Suppressor macrophage (primary cell): Measurements from ENCODE around the gene CTAGE4.
"Not testable (repeated sequence)": the region's sequence is repeated elsewhere in the genome, so short reads cannot be mapped to it uniquely, and the experiment has no call there.

ENCODE experiments used
- DNase-seq, 4 experiments: peaks; one replicate each; pipeline ENCODE4 v3.0.0-alpha.2; 2020 to 2022

CTAGE4 gene, protein sequence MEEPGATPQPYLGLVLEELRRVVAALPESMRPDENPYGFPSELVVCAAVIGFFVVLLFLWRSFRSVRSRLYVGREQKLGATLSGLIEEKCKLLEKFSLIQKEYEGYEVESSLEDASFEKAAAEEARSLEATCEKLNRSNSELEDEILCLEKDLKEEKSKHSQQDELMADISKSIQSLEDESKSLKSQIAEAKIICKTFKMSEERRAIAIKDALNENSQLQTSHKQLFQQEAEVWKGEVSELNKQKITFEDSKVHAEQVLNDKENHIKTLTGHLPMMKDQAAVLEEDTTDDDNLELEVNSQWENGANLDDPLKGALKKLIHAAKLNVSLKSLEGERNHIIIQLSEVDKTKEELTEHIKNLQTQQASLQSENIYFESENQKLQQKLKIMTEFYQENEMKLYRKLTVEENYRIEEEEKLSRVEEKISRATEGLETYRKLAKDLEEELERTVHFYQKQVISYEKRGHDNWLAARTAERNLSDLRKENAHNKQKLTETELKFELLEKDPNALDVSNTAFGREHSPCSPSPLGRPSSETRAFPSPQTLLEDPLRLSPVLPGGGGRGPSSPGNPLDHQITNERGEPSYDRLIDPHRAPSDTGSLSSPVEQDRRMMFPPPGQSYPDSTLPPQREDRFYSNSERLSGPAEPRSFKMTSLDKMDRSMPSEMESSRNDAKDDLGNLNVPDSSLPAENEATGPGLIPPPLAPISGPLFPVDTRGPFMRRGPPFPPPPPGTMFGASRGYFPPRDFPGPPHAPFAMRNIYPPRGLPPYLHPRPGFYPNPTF

DNA sequence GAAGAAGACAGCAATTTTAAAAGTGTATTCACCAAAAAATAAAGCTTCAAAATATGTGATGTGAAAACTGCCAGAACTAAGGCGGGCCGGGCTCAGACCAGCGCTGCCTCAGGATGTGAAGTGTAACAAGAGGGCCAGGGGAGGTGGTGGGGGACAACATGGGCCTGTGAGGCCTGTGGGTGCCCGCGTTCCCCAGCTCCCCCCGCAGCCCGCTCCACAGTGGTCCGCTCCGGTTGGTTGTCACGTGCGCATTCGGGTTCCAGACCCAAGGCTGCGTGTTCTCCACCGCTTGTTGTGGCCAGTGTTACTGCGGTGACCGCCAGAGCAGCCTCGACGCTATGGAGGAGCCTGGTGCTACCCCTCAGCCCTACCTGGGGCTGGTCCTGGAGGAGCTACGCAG lies at the start of gene CTAGE4:
CTAGE4 (plus strand) TSS at position 301 of the 400 bp plus-strand sequence; CDS start at position 339, 38 bp downstream.
- DNase-seq, result not testable (repeated sequence)

DNA sequence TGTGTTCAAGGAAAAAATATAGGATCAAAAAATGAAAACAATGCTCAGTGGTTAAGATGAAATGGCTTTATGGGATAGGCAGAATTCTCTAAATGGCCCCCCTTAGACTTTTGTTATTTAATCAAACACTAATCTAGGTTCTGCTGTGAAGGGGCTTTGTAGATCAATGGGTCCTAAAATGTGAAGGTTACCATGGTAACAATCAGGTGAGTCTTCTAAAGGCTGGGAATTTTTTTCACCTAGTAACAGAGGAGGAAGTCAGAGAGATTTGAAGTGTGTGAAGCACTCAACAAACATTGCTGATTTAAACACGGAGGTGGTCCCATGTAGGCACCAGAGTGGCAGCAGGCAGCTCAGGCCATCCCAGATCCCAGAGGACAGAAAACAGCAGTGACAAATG lies 49.1 kb upstream of the CTAGE4 start:
- no peak for DNase-seq

DNA sequence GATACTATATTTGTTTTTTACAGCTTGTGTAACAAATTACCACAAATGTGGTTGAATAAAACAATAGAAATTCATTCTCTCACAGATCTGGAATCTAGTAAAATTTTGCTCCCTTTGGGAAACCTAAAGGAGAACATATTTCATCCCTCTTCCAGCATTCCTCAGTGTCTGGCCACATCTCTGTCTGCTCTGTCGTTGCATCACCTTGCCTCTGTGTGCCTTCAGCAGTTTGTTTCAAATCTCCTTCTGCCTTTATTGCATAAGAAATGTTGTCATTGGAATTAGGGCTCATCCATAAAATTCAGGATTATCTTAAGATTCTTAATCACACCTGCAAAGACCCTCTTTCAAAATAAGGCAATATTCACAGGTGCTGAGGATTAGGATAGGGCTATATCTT lies 45.8 kb upstream of the CTAGE4 start:
- no peak for DNase-seq

DNA sequence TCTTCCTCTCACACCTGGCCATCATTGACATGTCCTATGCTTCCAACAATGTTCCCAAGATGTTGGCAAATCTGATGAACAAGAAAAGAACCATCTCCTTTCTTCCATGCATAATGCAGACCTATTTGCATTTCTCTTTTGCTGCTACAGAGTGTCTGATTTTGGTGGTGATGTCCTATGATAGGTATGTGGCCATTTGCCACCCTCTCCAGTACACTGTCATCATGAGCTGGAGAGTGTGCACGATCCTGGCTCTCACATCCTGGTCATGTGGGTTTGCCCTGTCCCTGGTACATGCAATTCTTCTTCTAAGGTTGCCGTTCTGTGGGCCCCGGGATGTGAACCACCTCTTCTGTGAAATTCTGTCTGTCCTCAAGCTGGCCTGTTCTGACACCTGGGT lies 41.1 kb upstream of the CTAGE4 start:
- DNase-seq, result no peak

DNA sequence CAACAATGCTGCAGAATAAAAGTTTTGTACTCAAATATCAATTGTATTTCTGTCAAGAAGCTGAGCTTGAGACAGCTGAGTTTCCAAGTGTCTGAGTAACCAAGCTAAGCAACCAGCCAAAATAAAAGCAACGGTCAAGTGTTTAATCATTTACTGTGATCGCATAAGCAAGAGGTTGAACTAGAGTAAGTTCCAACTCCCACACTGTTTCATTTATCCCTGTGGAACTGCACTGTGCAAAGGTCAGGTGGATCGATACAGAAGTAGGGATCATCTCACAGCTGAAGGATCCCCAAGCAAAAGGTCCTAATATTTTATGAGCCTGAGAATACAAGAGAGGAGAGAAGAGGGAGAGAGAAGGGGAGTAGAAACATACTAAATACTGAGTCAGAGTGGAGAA lies 38.8 kb upstream of the CTAGE4 start:
- DNase-seq, result no peak

DNA sequence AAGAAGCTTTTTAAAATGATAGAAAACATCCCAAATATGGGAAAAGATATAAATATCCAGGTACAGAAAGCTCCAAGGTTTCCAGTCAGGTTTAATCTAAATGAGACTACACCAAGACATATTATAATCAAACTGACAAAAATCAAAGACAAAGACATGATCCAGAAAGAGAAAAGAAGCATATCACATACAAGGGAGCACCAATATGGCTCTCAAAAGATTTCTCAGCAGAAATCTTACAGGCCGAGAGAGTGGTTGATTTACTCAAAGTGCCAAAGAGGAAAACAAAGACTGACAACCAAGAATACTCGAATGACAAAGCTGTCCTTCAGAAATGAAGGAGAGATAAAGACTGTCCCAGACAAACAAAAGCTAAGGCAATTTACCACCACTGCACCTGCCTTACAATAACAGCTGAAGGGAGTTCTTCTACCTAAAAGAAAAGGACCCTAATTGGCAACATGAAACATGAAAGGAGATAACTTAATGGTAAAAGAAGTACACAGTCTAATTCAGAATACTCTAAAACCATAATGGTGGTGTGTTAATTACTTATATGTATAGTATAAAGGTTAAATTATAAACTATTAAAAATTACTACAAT lies 34.9 kb upstream of the CTAGE4 start:
- no peak for DNase-seq

DNA sequence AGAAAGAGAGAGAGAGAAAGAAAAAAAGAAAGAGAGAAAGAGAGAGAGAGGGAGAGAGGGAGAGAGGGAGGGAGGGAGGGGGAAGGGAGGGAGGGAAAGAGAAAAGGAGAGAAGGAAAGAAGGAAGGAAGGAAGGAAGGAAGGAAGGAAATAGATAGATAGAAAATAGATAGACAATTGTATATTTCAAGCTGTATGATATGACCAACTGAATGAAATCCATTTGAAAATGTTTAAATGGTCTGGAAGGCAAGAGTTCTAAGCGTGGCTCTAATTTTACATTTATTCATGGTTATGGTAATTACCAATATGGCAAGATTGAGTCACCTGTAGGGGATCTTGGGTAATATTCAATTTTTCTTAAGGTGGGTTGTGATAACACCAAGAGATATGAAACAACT lies 24.4 kb upstream of the CTAGE4 start:
- DNase-seq, result no peak

DNA sequence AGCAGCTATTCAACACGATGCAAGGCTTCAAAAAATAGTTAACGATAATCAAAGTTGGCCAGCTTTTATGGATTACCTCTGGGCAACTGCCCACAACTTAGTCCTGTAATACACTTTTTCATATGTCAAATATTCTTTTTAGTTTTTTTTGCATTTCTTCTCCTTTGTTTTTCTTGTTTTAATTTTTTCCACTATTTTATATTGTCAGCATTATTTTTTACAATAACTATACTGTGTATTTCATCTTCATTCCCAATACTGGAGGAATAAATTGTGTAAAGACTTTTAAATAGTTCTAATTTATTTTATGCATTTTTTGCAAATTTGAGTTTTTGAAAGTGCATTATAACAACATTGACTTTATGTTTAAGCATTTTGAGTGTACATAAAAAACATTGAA lies 18.5 kb upstream of the CTAGE4 start:
- no peak for DNase-seq

DNA sequence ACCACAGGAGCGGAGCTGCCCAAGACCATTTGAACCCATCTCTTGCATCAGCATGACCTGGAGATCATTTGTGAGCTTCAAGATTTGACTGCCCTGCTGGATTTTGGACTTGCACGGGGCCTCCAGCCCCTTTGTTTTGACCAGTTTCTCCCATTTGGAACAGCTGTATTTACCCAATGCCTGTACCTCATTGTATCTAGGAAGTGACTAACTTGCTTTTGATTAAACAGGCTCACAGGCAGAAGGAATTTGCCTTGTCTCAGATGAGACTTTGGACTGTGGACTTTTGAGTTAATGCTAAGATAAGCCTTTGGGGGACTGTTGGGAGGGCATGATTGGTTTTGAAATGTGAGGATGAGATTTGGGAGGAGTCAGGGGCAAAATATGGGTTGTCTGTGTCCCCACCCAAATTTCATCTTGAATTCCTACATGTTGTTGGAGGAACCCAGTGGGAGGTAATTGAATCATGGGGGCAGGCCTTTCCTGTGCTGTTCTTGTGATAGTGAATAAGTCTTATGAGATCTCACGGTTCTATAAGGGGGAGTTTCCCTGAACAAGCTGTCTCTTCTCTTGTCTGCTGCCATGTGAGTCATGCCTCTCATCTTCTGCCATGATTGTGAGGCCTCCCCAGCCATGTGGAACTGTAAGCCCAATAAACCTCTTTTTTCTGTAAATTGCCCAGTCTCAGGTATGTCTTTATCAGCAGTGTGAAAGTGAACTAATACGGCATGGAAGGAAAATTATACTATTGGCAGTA lies 11.5 kb upstream of the CTAGE4 start:
- not testable (repeated sequence) for DNase-seq

DNA sequence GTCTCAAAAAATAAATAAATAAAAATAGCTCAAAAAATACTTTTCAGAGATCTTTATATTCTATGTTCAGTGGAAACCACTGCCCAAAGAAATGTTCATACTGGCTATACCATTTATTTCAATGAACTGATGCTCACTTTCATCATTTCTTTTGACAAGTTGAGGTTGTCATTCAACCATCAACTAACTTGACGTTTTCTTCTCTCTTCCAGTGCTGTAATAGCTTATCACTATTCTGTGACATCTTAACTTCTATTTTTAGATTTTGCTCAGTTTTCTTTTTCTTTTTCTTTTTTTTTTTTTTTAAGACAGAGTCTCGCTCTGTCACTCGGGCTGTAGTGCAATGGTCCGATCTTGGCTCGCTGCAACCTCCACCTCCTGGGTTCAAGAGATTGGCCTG lies 8.7 kb upstream of the CTAGE4 start:
- DNase-seq, result no peak

DNA sequence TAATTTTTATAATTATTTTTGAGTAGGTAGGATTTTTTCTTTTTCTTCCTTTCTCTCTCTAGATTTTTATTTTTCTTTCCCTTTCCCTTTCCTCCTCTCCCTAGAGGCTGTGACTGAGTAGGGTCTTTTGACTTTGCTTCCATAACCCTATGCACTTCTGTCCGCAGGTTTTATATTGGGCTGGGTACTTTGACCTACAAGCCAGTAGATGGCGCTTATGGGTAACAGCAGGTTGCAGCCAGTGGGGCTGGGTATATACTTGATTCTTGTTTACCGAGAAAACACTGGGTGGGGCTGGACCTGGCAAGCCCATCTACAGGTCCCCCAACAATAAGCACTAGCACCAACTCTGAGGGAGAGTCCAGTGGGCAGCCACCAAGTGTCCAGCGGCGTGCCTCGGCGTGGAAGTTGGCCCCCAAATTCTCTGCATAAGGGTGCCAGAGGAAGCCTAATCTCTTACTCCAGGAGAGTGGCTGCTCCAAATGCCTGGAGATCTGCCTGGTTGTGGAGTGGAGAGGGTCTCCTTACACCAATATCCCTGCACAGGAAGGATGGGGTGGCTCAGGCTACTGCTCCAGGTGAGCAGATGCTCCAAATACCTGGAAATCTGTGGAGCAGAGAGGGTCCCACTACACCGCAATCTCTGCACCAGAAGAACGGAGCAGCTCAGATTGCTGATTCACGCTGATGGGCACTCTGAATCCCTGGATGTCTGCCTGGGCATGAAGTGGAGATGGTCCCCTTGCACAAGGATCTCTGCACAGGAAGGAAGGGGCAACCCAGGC lies 4.7 kb upstream of the CTAGE4 start:
- DNase-seq, result peak; percentile 9 to 62 (median 42)

DNA sequence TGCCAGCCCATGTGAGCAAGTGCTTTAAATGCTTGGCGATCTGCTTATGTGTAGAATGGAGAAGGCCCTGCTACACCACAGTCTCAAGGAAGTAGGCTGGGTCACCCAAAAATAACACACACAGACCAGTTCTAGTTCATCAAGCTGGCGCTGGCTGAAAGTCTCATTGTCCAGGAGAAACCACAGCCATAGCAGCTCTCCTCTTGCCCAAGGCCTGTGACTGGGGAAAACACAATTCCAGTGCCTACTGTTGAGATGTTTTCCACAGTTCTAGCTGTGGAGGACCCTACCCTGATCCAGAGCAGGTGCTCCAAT lies 4.1 kb upstream of the CTAGE4 start:
- DNase-seq, result not testable (repeated sequence)

DNA sequence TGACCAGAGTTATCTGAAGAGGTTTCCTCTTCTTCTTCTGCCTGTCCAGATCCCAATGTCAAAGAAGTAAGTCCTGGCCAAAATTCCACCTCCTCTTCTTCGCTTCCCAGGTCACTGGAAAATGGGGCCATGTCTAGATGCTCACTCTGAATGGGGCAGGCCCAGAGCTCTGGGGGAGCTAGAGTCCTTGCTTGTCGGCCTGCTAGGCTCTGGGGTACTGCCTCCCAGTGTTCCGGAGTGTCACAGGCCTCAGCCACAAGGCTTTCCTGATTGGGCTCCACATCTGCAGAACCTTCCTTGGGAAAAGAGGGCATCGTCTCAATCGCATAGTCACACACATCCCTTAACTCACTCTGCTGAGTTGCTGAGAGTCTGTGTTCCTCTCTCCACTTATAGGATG lies 4.6 kb downstream of the CTAGE4 start:
- not testable (repeated sequence) for DNase-seq

DNA sequence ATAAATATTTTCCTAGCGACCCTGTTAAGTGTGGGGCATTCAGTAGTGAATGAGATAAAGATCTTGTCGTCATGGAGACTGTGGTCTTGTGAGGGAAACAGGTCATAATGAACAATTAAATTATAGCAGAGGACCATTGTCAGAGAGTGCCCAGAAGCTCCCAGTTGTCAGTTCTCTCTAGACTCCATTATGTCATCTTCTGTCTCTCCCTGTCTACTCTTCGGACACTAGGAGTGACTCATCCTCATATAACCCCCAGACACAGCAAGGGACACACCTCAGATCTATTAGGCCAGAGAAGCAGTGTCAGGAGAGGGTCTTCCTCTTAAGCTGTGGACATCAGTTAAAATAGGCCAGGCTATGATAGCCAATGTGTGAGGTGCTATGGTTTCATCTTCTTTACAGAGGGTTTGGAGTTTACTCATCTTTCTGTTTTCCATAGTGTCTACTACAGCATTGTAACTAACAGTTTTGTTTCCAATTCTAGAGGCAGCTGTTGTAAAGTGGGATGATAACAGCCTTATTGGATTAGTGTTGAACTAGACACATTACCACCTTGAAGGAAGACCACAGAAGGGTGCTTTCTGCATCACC lies 5.4 kb downstream of the CTAGE4 start:
- DNase-seq, result not testable (repeated sequence)

DNA sequence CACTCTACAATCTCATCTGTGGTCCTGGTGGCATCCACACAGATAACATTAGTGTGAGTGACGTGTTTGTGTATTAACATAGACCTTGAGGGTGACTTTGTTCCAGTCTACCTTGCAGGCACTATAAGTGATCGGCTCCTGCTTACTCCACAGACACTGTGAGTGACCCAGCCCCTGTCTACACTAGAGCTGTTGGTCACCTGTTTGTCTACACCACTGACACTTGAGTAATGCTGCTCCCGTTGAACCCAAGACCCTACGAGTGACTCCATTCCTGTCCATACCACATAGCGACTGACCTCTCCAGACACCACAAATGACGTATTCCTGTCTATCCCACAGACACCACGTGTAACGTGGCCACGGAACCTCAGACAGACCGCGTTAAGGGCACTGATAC lies 10.5 kb downstream of the CTAGE4 start:
- DNase-seq, result not testable (repeated sequence)

DNA sequence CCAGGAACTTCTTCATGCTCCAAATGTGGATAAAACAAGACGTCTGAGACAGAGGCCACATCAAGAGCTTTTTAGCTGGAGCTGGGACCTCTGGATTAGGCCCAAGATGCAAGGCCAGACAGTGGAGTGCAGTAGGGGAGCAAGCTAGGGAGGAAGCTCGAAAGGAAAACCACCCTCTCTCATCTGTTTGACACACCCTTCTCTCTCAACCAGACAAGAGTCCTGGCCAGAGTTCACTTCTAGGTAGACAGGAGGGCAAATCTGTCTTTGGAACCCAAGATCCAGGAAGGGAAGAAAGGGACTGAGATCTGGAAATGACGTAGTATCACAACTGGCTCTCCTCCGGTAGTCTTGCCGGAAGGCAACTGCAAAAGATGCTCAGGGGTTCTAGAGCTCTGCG lies 11.2 kb downstream of the CTAGE4 start:
- not testable (repeated sequence) for DNase-seq

DNA sequence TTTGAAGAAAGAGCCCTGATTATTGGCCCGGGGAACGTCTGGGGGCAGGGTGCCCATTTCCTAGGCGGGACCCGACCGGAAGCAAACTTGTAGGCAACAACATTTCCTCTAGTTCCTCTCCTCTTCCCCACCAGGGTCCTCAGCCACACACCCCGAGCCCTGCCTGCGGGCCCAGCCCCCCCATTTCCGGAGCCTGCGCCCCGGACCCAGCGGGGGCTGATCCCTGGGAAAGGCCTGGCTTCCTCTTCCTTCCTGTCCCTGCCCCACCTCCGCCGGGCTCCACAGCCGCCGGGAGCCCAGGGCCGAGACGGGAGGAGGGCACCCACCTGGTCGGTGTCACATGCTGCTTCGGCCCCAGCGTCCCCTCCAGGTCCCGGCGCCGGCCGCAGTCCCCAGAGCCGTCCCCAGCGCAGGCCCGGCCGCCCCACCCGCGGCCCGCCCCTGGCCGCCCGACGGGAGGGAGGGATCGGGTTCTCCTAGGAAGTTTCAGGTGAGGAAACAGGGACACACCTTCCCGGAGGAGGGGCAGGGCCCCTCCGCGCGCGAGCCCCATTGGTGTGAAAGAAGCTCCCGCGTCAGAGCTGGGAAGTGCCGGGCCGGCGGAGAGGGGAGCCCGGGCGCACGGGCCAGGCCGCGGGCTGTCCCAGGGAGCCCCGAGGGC lies 12.1 kb downstream of the CTAGE4 start, which contains the start of gene ARHGEF35:
ARHGEF35 (minus strand) TSS at position 622 of the 661 bp plus-strand sequence. CDS start 7,450 bp downstream, outside the sequence.
- DNase-seq, result not testable (repeated sequence)

DNA sequence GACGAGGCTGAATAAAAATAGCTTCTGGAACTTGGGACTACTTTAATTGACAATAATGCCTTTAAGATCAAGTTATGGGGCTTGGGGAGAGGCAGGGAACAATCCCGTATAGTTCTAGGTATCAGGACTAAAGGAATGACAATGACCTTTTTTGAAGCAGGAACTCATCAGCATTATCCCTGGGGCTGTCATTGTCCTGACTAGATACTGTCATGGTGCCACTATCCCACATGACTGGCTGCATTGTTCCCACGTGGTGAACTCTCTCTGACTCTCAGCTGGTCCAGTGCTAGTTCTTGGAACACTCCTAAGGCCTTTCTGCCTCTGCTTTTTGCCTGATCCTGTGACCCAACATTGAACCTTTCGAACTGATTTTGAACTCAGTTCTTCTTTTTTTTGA lies 15.7 kb downstream of the CTAGE4 start:
- not testable (repeated sequence) for DNase-seq

DNA sequence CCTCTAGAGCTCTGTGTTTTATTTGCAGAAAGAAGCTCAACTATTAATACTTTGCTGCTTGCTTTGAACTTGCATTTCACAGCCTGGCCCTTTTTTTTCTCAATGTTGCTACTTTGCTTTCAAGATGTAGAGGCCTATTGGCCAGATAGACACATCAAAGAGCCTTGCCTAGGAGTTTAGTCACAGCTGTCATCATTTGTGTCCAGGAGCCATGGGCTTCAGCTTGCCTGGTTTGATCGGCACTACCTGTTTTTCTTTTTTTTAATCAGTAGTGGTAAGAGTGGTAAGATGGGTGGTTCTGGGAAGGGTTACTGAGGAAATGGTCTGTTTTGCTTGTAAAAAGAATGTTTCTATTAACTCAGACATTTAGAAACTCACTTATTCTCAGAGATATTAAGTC lies 18.7 kb downstream of the CTAGE4 start:
- DNase-seq, result not testable (repeated sequence)

DNA sequence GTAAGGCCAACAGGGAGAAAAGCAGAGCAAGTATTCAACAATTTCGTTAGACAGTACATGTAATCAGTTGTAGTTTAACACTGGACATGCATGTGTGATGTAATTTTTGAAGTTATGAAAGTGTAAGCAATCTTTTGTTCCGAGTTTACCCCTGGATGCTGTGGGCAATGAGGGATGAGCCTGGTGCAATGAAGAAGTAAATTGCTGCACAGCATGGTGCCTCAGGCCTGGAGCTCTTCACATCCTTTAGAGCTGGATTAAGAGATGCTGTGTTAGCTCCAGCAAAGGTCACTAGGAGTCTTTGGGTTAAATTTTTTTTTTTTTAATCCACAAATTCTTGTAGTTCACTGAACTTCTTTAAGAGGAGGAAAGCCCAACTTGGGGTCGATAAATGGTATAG lies 19.8 kb downstream of the CTAGE4 start:
- DNase-seq, result not testable (repeated sequence)

DNA sequence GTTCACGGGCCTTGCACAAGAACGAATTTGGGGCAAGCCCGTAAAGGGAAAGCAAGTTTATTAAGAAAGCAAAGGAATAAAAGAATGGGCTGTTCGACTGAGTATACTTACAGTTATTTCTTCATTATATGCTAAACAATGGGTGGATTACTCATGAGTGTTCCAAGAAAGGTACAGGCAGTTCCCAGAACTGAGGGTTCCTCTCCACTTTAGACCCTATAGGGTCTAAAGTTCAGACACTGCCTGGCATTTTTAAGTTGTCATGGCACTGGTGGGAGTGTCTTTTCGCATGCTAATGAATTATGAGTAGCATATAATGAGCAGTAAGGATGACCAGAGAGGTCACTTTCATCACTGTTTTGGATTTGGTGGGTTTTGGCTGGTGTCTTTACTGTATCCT lies 22.0 kb downstream of the CTAGE4 start:
- DNase-seq, result not testable (repeated sequence)
